Measurements from ENCODE around the gene S100A4. TPM values are rescaled to one million over a fixed set of nuclear protein-coding genes. Genes with fewer than 3 reads are reported as not detected.
"Not testable (repeated sequence)": the region's sequence is repeated elsewhere in the genome, so short reads cannot be mapped to it uniquely, and the experiment has no call there.

The S100A4 gene
- total RNA-seq, 1 donor from 2014 or later, result 2.8 TPM

- H3K36me3 Mint-ChIP-seq (ENCODE audit: low read depth, unreplicated experiment), result no peaks in the 10 kb centered on the region
- no peak overlapping the region for H3K4me3 Mint-ChIP-seq (ENCODE audit: unreplicated experiment)
- no peak for TF ChIP-seq CTCF (IDR thresholded peaks at IDR 0.05; ENCODE audit: unreplicated experiment)
- DNase-seq (ENCODE audit: low spot score), result no peak
- H3K27me3 Mint-ChIP-seq (ENCODE audit: unreplicated experiment), result no peaks in the 10 kb centered on the region
- no peaks in the 10 kb centered on the region for H3K9me3 Mint-ChIP-seq (ENCODE audit: unreplicated experiment)
- no peaks in the 10 kb centered on the region for H3K4me1 Mint-ChIP-seq (ENCODE audit: unreplicated experiment)
- no peak overlapping the region for H3K27ac Mint-ChIP-seq (ENCODE audit: unreplicated experiment)
Observed at GRCh38 chr1:153586347-153586746, 40.7 kb upstream of the S100A4 start.

- Mint-ChIP-seq H3K36me3 (ENCODE audit: low read depth, unreplicated experiment) (no peaks in the 10 kb centered on the region), H3K27ac (ENCODE audit: unreplicated experiment) (no peak overlapping the region), H3K4me1 (ENCODE audit: unreplicated experiment) (no peaks in the 10 kb centered on the region), H3K9me3 (ENCODE audit: unreplicated experiment) (no peaks in the 10 kb centered on the region), H3K4me3 (ENCODE audit: unreplicated experiment) (no peak overlapping the region), H3K27me3 (ENCODE audit: unreplicated experiment) (no peaks in the 10 kb centered on the region)
- no peak for TF ChIP-seq CTCF (IDR thresholded peaks at IDR 0.05; ENCODE audit: unreplicated experiment)
- no peak for DNase-seq (ENCODE audit: low spot score)
Observed at GRCh38 chr1:153585006-153585405, 39.4 kb upstream of the S100A4 start.

- H3K27ac Mint-ChIP-seq (ENCODE audit: unreplicated experiment), result no peak overlapping the region
- H3K4me3 Mint-ChIP-seq (ENCODE audit: unreplicated experiment), result no peak overlapping the region
- no peak for TF ChIP-seq CTCF (IDR thresholded peaks at IDR 0.05; ENCODE audit: unreplicated experiment)
- DNase-seq (ENCODE audit: low spot score), result no peak
- no peaks in the 10 kb centered on the region for H3K36me3 Mint-ChIP-seq (ENCODE audit: low read depth, unreplicated experiment)
- H3K27me3 Mint-ChIP-seq (ENCODE audit: unreplicated experiment), result peaks cover 2% of the 10 kb centered on the region
- H3K4me1 Mint-ChIP-seq (ENCODE audit: unreplicated experiment), result no peaks in the 10 kb centered on the region
- H3K9me3 Mint-ChIP-seq (ENCODE audit: unreplicated experiment), result no peaks in the 10 kb centered on the region
Observed at GRCh38 chr1:153583976-153584375, 38.4 kb upstream of the S100A4 start.

- H3K36me3 Mint-ChIP-seq (ENCODE audit: low read depth, unreplicated experiment); H3K27me3 Mint-ChIP-seq (ENCODE audit: unreplicated experiment); H3K4me1 Mint-ChIP-seq (ENCODE audit: unreplicated experiment); H3K4me3 Mint-ChIP-seq (ENCODE audit: unreplicated experiment); H3K9me3 Mint-ChIP-seq (ENCODE audit: unreplicated experiment); H3K27ac Mint-ChIP-seq (ENCODE audit: unreplicated experiment); DNase-seq (ENCODE audit: low spot score): not testable (repeated sequence)
Observed at GRCh38 chr1:153583514-153583913, 37.9 kb upstream of the S100A4 start.

- H3K9me3 Mint-ChIP-seq (ENCODE audit: unreplicated experiment); H3K36me3 Mint-ChIP-seq (ENCODE audit: low read depth, unreplicated experiment); DNase-seq (ENCODE audit: low spot score); H3K27me3 Mint-ChIP-seq (ENCODE audit: unreplicated experiment); H3K27ac Mint-ChIP-seq (ENCODE audit: unreplicated experiment); H3K4me3 Mint-ChIP-seq (ENCODE audit: unreplicated experiment); H3K4me1 Mint-ChIP-seq (ENCODE audit: unreplicated experiment): not testable (repeated sequence)
Observed at GRCh38 chr1:153582836-153583235, 37.2 kb upstream of the S100A4 start.

- Mint-ChIP-seq H3K27ac (ENCODE audit: unreplicated experiment) (no peak overlapping the region), H3K36me3 (ENCODE audit: low read depth, unreplicated experiment) (no peaks in the 10 kb centered on the region), H3K9me3 (ENCODE audit: unreplicated experiment) (no peaks in the 10 kb centered on the region), H3K4me1 (ENCODE audit: unreplicated experiment) (no peaks in the 10 kb centered on the region), H3K4me3 (ENCODE audit: unreplicated experiment) (no peak overlapping the region), H3K27me3 (ENCODE audit: unreplicated experiment) (peaks cover 2% of the 10 kb centered on the region)
- DNase-seq (ENCODE audit: low spot score), result no peak
- TF ChIP-seq CTCF (IDR thresholded peaks at IDR 0.05; ENCODE audit: unreplicated experiment), result no peak
Observed at GRCh38 chr1:153578936-153579335, 33.3 kb upstream of the S100A4 start.
